8988T (cell line): ENCODE data around the gene CD74.
A peak's percentile ranks its signal among the peaks of the same experiment; 100 is the strongest.
"Not testable (repeated sequence)": the region's sequence is repeated elsewhere in the genome, so short reads cannot be mapped to it uniquely, and the experiment has no call there.

Source experiments
- DNase-seq: peaks from one replicate; pipeline ENCODE4 v3.0.0; 2011

The CD74 gene

GRCh38 chr5:150440948-150441812 is 28.5 kb upstream of the CD74 start:
- no peak for DNase-seq

GRCh38 chr5:150438873-150439546 is 26.3 kb upstream of the CD74 start:
- DNase-seq: peak; percentile 55

- DNase-seq: peak; percentile 82
These were observed 23.5 kb upstream of the CD74 start for GRCh38 chr5:150436141-150436680.

- DNase-seq: no peak
These were observed 21.8 kb upstream of the CD74 start for GRCh38 chr5:150434464-150434863.

GRCh38 chr5:150431574-150431973 is 18.9 kb upstream of the CD74 start:
- DNase-seq: no peak

- DNase-seq: no peak
These were observed 18.3 kb upstream of the CD74 start for GRCh38 chr5:150431048-150431447.

- DNase-seq: no peak
These were observed 16.7 kb upstream of the CD74 start for GRCh38 chr5:150429410-150429873.

GRCh38 chr5:150428978-150429377 is 16.3 kb upstream of the CD74 start:
- DNase-seq: no peak

- DNase-seq: no peak
These were observed 15.6 kb upstream of the CD74 start for GRCh38 chr5:150428106-150428876.

- DNase-seq: not testable (repeated sequence)
These were observed 13.5 kb upstream of the CD74 start for GRCh38 chr5:150426165-150426564.

- DNase-seq: no peak
These were observed 10.0 kb upstream of the CD74 start for GRCh38 chr5:150422758-150423157.

GRCh38 chr5:150422075-150422474 is 9.4 kb upstream of the CD74 start:
- DNase-seq: no peak

- DNase-seq: no peak
These were observed 7.0 kb upstream of the CD74 start for GRCh38 chr5:150419630-150420270.

GRCh38 chr5:150413902-150414790 is 1.4 kb upstream of the CD74 start:
- not testable (repeated sequence) for DNase-seq

- DNase-seq: no peak
These were observed 629 bp upstream of the CD74 start for GRCh38 chr5:150413176-150413901.

- DNase-seq: no peak
These were observed 1.3 kb downstream of the CD74 start for GRCh38 chr5:150411245-150411979.

- DNase-seq: peak; percentile 46
These were observed 2.0 kb downstream of the CD74 start for GRCh38 chr5:150410524-150411244.

- peak; percentile 88 for DNase-seq
These were observed 2.8 kb downstream of the CD74 start for GRCh38 chr5:150409638-150410523.
